Activated T-helper 17 cell treated with anti-CD3 and anti-CD28 coated beads, Interleukin-2, amount 50 U/mL, for 72 hours (primary cell): ENCODE results near the gene FAM151A. TPM values are rescaled to one million over a fixed set of nuclear protein-coding genes. Genes with fewer than 3 reads are reported as not detected.

Source experiments
- ATAC-seq: fragments of 150-1000 bp; cut with Tn5 transposase; replicated peaks from 2 replicates; pipeline ENCODE4 v1.10.0; 2021; ENCODE audit warnings: mild to moderate bottlenecking, moderate library complexity
- H3K27ac Mint-ChIP-seq: one replicate; pipeline ENCODE4 v1.8.0; 2022; ENCODE audit warnings: mixed read lengths
- H3K27me3 Mint-ChIP-seq: one replicate; pipeline ENCODE4 v1.8.0; 2022; ENCODE audit warnings: mixed read lengths
- H3K36me3 Mint-ChIP-seq: one replicate; pipeline ENCODE4 v1.8.0; 2022; ENCODE audit warnings: low read depth, mild to moderate bottlenecking, mixed read lengths
- H3K4me1 Mint-ChIP-seq: one replicate; pipeline ENCODE4 v1.8.0; 2022; ENCODE audit warnings: mixed read lengths
- H3K4me3 Mint-ChIP-seq: one replicate; pipeline ENCODE4 v1.8.0; 2022; ENCODE audit warnings: mild to moderate bottlenecking, mixed read lengths
- H3K9me3 Mint-ChIP-seq: one replicate; pipeline ENCODE4 v1.8.0; 2022; ENCODE audit warnings: mixed read lengths
- total RNA-seq, 2 donors: library from RNA; stranded (reverse); gene quantifications; one replicate each; pipeline ENCODE4 v1.2.3, GENCODE V29; 2022

FAM151A gene
- total RNA-seq, 2 donors from 2014 or later = not detected

GRCh38 chr1:54601730-54602129, 21.6 kb downstream of the FAM151A start:
- Mint-ChIP-seq H3K4me3 (no peak overlapping the region), H3K9me3 (no peaks in the 10 kb centered on the region), H3K4me1 (peaks cover 9% of the 10 kb centered on the region), H3K27me3 (no peaks in the 10 kb centered on the region), H3K27ac (no peak overlapping the region), H3K36me3 (no peaks in the 10 kb centered on the region)
- no peak for ATAC-seq

DNA sequence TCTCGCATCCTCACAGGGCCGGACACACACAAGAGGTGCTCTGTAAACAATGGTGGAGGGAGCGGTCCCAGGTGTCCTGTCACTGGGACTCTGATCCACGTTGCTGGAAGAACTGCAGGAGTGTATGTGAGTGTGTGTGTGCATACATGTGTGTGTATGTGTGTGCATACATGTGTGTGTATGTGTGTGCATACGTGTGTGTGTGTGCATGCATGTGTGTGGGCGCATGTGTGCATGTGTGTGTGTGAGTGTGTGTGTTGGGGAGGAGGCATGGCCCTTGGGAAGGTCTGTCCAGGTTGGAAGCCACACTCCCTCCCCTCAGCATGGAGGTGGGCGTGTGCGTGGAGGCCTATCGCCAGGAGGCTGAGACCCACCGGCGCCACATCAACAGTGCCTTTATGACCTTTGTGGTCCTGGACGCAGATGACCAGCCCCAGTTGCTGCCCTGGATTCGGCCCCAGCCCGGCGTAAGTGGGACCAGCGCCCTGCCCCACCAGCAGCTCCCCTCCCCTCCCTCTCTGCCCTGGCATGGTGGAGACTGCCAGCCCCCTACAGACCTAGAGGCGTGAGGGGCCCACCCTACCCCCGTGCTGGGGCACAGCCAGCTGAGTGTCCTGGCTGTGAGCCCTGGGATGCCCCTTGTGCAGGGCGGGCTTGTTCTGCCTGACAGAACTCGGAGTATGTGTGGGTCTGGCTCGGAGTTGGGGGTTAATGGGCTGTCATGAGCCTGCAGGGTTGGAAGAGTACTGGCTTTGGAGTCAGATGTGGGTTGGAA, 22.2 kb downstream of the FAM151A start:
- Mint-ChIP-seq H3K27me3 (no peaks in the 10 kb centered on the region), H3K27ac (no peak overlapping the region), H3K4me1 (peaks cover 9% of the 10 kb centered on the region), H3K9me3 (no peaks in the 10 kb centered on the region), H3K4me3 (no peak overlapping the region), H3K36me3 (no peaks in the 10 kb centered on the region)
- no peak for ATAC-seq

DNA sequence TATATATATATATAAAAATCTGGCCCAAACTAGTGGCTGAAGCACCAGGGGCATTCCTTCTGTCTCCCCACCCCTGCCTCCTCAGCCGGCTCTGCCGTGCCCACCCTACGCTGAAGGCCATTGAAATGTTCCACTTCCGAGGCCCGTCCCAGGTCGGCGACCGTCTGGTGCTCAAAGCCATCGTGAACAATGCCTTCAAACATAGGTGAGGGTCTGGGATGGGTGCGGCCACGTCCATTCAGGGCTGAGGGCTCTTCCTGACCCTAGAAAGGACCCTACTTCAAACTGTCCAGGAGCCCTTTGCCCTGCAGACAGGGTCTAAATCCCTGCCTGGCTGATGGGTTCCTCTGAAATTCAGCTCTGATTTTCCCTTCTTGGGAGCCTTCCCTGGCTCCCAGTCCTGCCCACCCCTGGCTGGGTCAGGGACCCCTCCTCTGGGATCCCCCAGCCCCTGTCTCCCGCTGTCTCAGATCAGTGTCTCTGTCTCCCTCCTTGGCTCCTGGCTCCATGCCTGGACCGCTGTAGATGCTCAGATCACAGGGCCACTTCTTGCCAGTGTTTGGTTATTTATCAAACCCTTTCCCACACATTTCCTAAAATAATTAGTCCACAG, 24.0 kb downstream of the FAM151A start:
- H3K27ac Mint-ChIP-seq = no peak overlapping the region
- no peaks in the 10 kb centered on the region for H3K27me3 Mint-ChIP-seq
- no peak for ATAC-seq
- H3K9me3 Mint-ChIP-seq = no peaks in the 10 kb centered on the region
- H3K4me1 Mint-ChIP-seq = peaks cover 2% of the 10 kb centered on the region
- no peak overlapping the region for H3K4me3 Mint-ChIP-seq
- H3K36me3 Mint-ChIP-seq = no peaks in the 10 kb centered on the region

DNA sequence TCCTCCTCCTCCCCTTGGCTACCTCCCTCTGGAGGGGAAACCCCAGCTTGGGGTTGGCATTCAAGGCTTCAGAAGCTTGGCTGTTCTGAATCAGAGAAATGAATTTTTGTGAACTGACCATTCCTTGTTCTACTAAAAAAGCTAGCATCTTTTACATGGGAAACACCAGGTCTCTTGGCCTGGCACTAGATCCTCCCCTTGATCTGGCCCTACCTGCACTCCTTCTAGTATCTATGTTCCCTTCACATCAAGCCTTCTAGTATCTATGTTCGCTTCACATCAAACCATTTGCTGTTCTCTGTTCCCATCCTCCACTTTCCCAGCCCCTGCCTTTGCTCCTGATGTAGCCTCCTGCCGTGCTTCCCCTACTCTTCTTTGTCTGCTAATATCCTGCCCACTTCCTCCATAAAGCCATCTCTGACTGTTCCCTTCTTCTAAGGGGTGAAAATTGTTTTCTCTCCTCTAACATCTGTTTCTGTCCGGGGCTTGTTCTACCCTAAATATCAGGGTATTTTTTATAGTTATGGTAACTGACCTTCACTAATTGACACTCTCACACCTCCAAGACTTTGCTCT, 25.8 kb downstream of the FAM151A start:
- H3K9me3 Mint-ChIP-seq = no peaks in the 10 kb centered on the region
- H3K36me3 Mint-ChIP-seq = no peaks in the 10 kb centered on the region
- no peaks in the 10 kb centered on the region for H3K27me3 Mint-ChIP-seq
- no peak overlapping the region for H3K4me3 Mint-ChIP-seq
- ATAC-seq = no peak
- H3K4me1 Mint-ChIP-seq = no peaks in the 10 kb centered on the region
- H3K27ac Mint-ChIP-seq = no peak overlapping the region

DNA sequence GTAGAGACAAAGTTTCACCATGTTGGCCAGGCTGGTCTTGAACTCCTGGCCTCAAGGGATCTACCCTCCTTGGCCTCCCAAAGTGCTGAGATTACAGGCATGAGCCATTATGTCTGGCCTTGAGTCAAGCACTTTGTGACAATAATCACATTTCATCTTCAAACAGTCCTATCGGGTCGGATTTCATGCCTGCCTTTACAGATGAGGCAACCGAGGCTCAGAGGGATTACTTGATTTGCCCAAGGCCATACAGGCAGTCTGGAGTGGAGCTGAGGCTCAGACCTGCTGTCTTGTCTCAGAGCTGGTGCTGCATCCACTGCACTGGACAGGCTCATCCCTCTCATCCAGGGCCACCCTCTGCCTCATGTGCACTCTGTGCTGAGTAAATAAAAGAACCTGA, 26.6 kb downstream of the FAM151A start:
- no peaks in the 10 kb centered on the region for H3K4me1 Mint-ChIP-seq
- no peaks in the 10 kb centered on the region for H3K9me3 Mint-ChIP-seq
- no peak overlapping the region for H3K27ac Mint-ChIP-seq
- no peaks in the 10 kb centered on the region for H3K27me3 Mint-ChIP-seq
- ATAC-seq = no peak
- H3K36me3 Mint-ChIP-seq = no peaks in the 10 kb centered on the region
- H3K4me3 Mint-ChIP-seq = no peak overlapping the region

- H3K9me3 Mint-ChIP-seq = no peaks in the 10 kb centered on the region
- no peaks in the 10 kb centered on the region for H3K4me1 Mint-ChIP-seq
- H3K36me3 Mint-ChIP-seq = no peaks in the 10 kb centered on the region
- no peak overlapping the region for H3K4me3 Mint-ChIP-seq
- no peaks in the 10 kb centered on the region for H3K27me3 Mint-ChIP-seq
- H3K27ac Mint-ChIP-seq = no peak overlapping the region
- no peak for ATAC-seq
Observed at GRCh38 chr1:54595956-54596498, 27.3 kb downstream of the FAM151A start.

- no peaks in the 10 kb centered on the region for H3K27me3 Mint-ChIP-seq
- no peak overlapping the region for H3K27ac Mint-ChIP-seq
- no peak overlapping the region for H3K4me3 Mint-ChIP-seq
- no peak for ATAC-seq
- H3K4me1 Mint-ChIP-seq = no peaks in the 10 kb centered on the region
- no peaks in the 10 kb centered on the region for H3K9me3 Mint-ChIP-seq
- H3K36me3 Mint-ChIP-seq = no peaks in the 10 kb centered on the region
Observed at GRCh38 chr1:54594463-54594862, 28.9 kb downstream of the FAM151A start.

DNA sequence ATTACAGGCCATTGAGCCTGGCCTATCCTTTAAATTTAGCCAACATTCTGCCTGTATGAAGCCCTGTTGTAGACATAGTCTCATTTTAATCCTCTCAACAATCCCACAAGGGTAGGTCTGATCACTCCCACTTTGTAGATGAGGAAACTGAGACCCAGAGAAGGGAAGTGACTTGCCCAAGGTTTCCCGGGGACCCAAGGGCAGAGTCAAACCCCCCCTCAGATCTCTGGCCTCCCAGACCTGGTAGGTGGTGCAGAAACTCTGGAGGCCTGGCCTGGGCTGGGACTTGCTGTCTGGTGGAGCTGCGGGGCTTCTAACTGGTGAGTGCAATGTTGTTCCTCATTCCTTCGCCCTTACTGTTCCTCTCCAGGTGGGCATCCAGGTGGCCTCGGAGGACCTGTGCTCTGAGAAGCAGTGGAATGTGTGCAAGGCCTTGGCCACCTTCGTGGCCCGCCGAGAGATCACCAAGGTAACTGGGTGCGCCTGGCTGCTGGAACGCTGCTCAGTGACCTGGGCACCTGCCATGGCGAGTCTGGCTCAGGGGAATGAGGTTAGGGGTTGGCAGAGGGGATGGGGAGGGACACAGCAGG, 29.7 kb downstream of the FAM151A start:
- Mint-ChIP-seq H3K4me3 (no peak overlapping the region), H3K9me3 (no peaks in the 10 kb centered on the region), H3K27me3 (no peaks in the 10 kb centered on the region), H3K4me1 (peaks cover under 1% of the 10 kb centered on the region), H3K27ac (no peak overlapping the region), H3K36me3 (no peaks in the 10 kb centered on the region)
- no peak for ATAC-seq

- ATAC-seq = no peak
- Mint-ChIP-seq H3K36me3 (no peaks in the 10 kb centered on the region), H3K4me3 (no peak overlapping the region), H3K27me3 (no peaks in the 10 kb centered on the region), H3K4me1 (peaks cover 5% of the 10 kb centered on the region), H3K9me3 (no peaks in the 10 kb centered on the region), H3K27ac (peak overlapping the region; percentile 2)
Observed at GRCh38 chr1:54591127-54591756, 32.1 kb downstream of the FAM151A start.

GRCh38 chr1:54588377-54588776, 34.9 kb downstream of the FAM151A start:
- Mint-ChIP-seq H3K4me3 (no peak overlapping the region), H3K36me3 (no peaks in the 10 kb centered on the region), H3K9me3 (no peaks in the 10 kb centered on the region), H3K27ac (peak overlapping the region; percentile 20), H3K4me1 (peaks cover 5% of the 10 kb centered on the region), H3K27me3 (no peaks in the 10 kb centered on the region)
- no peak for ATAC-seq

- H3K9me3 Mint-ChIP-seq = no peaks in the 10 kb centered on the region
- no peak overlapping the region for H3K27ac Mint-ChIP-seq
- H3K27me3 Mint-ChIP-seq = no peaks in the 10 kb centered on the region
- H3K4me3 Mint-ChIP-seq = no peak overlapping the region
- peaks cover 5% of the 10 kb centered on the region for H3K4me1 Mint-ChIP-seq
- no peaks in the 10 kb centered on the region for H3K36me3 Mint-ChIP-seq
- ATAC-seq = no peak
Observed at GRCh38 chr1:54585181-54586066, 37.9 kb downstream of the FAM151A start.

DNA sequence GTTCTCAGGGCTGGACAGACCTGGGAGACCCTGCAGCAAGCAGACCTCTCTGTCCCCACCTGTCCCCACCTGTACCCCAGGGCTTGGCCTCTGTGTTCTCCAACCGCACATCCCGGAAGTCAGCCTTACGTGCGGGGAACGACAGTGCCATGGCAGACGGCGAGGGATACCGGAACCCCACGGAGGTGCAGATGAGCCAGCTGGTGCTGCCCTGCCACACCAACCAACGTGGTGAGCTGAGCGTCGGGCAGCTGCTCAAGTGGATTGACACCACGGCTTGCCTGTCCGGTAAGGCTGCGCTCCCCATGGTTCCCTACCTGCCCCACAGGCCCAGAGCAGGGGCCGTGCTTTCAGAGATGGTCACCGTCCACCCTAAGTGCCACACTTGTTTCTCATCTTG, 38.8 kb downstream of the FAM151A start:
- Mint-ChIP-seq H3K4me1 (peaks cover 5% of the 10 kb centered on the region), H3K9me3 (no peaks in the 10 kb centered on the region), H3K27me3 (no peaks in the 10 kb centered on the region), H3K36me3 (no peaks in the 10 kb centered on the region), H3K27ac (no peak overlapping the region), H3K4me3 (no peak overlapping the region)
- ATAC-seq = no peak

- no peaks in the 10 kb centered on the region for H3K9me3 Mint-ChIP-seq
- no peak for ATAC-seq
- H3K27ac Mint-ChIP-seq = no peak overlapping the region
- no peak overlapping the region for H3K4me3 Mint-ChIP-seq
- H3K27me3 Mint-ChIP-seq = no peaks in the 10 kb centered on the region
- H3K36me3 Mint-ChIP-seq = no peaks in the 10 kb centered on the region
- H3K4me1 Mint-ChIP-seq = peaks cover 5% of the 10 kb centered on the region
Observed at GRCh38 chr1:54583871-54584270, 39.5 kb downstream of the FAM151A start.

- no peaks in the 10 kb centered on the region for H3K9me3 Mint-ChIP-seq
- no peak overlapping the region for H3K4me3 Mint-ChIP-seq
- peaks cover under 1% of the 10 kb centered on the region for H3K4me1 Mint-ChIP-seq
- no peak overlapping the region for H3K27ac Mint-ChIP-seq
- no peaks in the 10 kb centered on the region for H3K27me3 Mint-ChIP-seq
- no peak for ATAC-seq
- no peaks in the 10 kb centered on the region for H3K36me3 Mint-ChIP-seq
Observed at GRCh38 chr1:54583307-54583686, 40.0 kb downstream of the FAM151A start.
